Activated CD4-positive, alpha-beta T cell treated with anti-CD3 and anti-CD28 coated beads, Interleukin-2, amount 10 ng/mL, durations not matched to agents 7 days and 5 days (primary cell): Measurements from ENCODE around the gene BLCAP. TPM values are rescaled to one million over a fixed set of nuclear protein-coding genes. Genes with fewer than 3 reads are reported as not detected.
"Not testable (repeated sequence)": the region's sequence is repeated elsewhere in the genome, so short reads cannot be mapped to it uniquely, and the experiment has no call there.

Experiments used
- CTCF ChIA-PET: fragments of 350-600 bp; sonication (Branson Sonifier 250); formaldehyde crosslinking; loops from one replicate; lab custom pipeline; 2021; ENCODE audit warnings: antibody characterized with exemption; lab: Charles Lee
- POLR2A ChIA-PET: fragments of 350-600 bp; sonication (Branson Sonifier 250); formaldehyde crosslinking; loops from one replicate; lab custom pipeline; 2021; ENCODE audit warnings: antibody characterized with exemption; lab: Charles Lee
- DNase-seq: peaks from one replicate; pipeline ENCODE4 v3.0.0-alpha.2; 2020
- H3K27ac Mint-ChIP-seq: one replicate; pipeline ENCODE4 v1.8.0; 2021; ENCODE audit warnings: mild to moderate bottlenecking, moderate library complexity, mixed read lengths
- H3K27me3 Mint-ChIP-seq: one replicate; pipeline ENCODE4 v1.8.0; 2021; ENCODE audit warnings: mixed read lengths
- H3K36me3 Mint-ChIP-seq: one replicate; pipeline ENCODE4 v1.8.0; 2021; ENCODE audit warnings: low read depth, mixed read lengths
- H3K4me1 Mint-ChIP-seq: one replicate; pipeline ENCODE4 v1.8.0; 2021; ENCODE audit warnings: mixed read lengths
- H3K4me3 Mint-ChIP-seq: one replicate; pipeline ENCODE4 v1.8.0; 2021; ENCODE audit warnings: mild to moderate bottlenecking, moderate library complexity, mixed read lengths
- H3K9me3 Mint-ChIP-seq: one replicate; pipeline ENCODE4 v1.8.0; 2021; ENCODE audit warnings: mixed read lengths
- total RNA-seq, 2 experiments: library from RNA; stranded (reverse); gene quantifications; one replicate each; pipeline ENCODE4 v1.2.3, GENCODE V29; 2021

Gene BLCAP
- total RNA-seq, 2 experiments from 2014 or later, result 41.1 to 44.1 TPM

DNA sequence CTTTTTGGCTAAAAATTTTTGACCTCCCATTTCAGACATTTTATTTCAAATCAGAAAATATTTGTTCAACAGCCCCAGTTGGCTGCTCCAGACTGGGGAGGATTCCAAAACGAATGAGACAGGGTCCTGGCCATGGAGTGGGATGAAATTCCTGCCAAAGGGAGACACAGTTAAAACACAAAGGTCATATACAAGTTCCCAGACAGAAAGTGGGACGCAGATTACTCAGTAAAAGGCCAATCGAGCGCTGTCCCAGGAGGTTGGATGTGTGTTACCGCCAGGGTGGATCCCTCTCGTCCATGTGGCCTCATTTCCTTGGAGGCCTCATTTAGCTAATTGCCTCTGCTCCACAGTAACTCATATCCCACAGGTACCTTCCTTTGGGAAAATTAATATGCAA lies 48.4 kb downstream of the BLCAP start:
- no peak for DNase-seq
- H3K4me3 Mint-ChIP-seq, result no peak overlapping the region
- peaks cover 21% of the 10 kb centered on the region for H3K27me3 Mint-ChIP-seq
- H3K9me3 Mint-ChIP-seq, result no peaks in the 10 kb centered on the region
- ChIA-PET POLR2A (no interaction called here), CTCF (interaction anchor here (0.6 to 1.5 kb wide), 2 partner anchors 23 to 1341 kb away, joined by 3 to 4 read pairs; no protein-coding TSS in a partner anchor)
- no peaks in the 10 kb centered on the region for H3K4me1 Mint-ChIP-seq
- H3K36me3 Mint-ChIP-seq, result no peaks in the 10 kb centered on the region
- H3K27ac Mint-ChIP-seq, result no peak overlapping the region

- peaks cover 18% of the 10 kb centered on the region for H3K27me3 Mint-ChIP-seq
- CTCF ChIA-PET, result no interaction called here
- H3K27ac Mint-ChIP-seq, result no peak overlapping the region
- H3K9me3 Mint-ChIP-seq, result no peaks in the 10 kb centered on the region
- H3K4me1 Mint-ChIP-seq, result no peaks in the 10 kb centered on the region
- DNase-seq, result no peak
- POLR2A ChIA-PET, result no interaction called here
- H3K4me3 Mint-ChIP-seq, result no peak overlapping the region
- H3K36me3 Mint-ChIP-seq, result no peaks in the 10 kb centered on the region
Observed at GRCh38 chr20:37477041-37477440, 50.6 kb downstream of the BLCAP start.

GRCh38 chr20:37475252-37475651 lies 52.4 kb downstream of the BLCAP start:
- ChIA-PET POLR2A (no interaction called here), CTCF (no interaction called here)
- H3K27ac Mint-ChIP-seq, result no peak overlapping the region
- H3K4me3 Mint-ChIP-seq, result no peak overlapping the region
- H3K27me3 Mint-ChIP-seq, result peaks cover 11% of the 10 kb centered on the region
- no peaks in the 10 kb centered on the region for H3K4me1 Mint-ChIP-seq
- no peaks in the 10 kb centered on the region for H3K36me3 Mint-ChIP-seq
- H3K9me3 Mint-ChIP-seq, result no peaks in the 10 kb centered on the region
- DNase-seq, result no peak

- no peak for DNase-seq
- Mint-ChIP-seq H3K27me3 (peaks cover 11% of the 10 kb centered on the region), H3K27ac (no peak overlapping the region), H3K4me1 (no peaks in the 10 kb centered on the region), H3K36me3 (no peaks in the 10 kb centered on the region), H3K4me3 (no peak overlapping the region), H3K9me3 (no peaks in the 10 kb centered on the region)
- POLR2A ChIA-PET, result no interaction called here
- CTCF ChIA-PET, result no interaction called here
Observed at GRCh38 chr20:37474386-37474785, 53.3 kb downstream of the BLCAP start.

DNA sequence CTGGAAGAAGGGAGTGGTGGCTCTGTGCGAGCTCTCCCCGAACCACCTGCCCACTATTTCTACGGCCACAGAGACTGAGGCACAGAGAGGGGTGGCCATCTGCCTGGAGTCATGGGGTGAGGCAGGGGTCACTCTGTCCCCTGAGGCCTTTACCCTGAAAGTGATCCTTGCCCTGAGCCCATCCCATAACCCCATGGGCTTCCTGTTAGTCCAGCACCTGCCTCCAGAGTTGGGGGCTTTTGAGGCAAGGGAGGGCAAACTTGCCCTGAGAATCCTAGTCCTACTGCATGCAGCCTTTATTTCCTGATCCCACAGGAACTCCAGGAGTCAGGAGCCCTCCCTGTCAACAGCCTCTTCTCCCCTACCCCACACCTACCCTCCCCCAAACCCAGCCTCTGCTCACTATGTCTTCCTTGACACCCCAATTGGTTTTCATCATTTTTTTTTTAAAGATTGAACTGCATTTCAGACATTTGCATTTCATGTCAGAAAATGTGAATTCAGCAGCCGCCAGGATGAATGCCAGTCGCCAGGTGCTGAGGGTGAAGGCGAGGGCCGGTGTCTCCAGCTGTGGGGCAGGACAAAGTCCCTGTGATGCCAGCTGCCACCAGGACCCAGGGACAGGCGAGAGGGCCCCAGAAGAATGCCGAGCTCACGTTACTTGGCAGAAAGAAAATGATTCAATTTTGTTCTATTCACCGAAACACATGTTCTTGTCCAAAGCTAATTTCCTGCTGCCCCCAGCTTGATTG lies 54.3 kb downstream of the BLCAP start:
- ChIA-PET CTCF (no interaction called here), POLR2A (no interaction called here)
- no peak for DNase-seq
- Mint-ChIP-seq H3K9me3 (no peaks in the 10 kb centered on the region), H3K36me3 (no peaks in the 10 kb centered on the region), H3K27ac (no peak overlapping the region), H3K27me3 (peaks cover 11% of the 10 kb centered on the region), H3K4me3 (no peak overlapping the region), H3K4me1 (no peaks in the 10 kb centered on the region)

DNA sequence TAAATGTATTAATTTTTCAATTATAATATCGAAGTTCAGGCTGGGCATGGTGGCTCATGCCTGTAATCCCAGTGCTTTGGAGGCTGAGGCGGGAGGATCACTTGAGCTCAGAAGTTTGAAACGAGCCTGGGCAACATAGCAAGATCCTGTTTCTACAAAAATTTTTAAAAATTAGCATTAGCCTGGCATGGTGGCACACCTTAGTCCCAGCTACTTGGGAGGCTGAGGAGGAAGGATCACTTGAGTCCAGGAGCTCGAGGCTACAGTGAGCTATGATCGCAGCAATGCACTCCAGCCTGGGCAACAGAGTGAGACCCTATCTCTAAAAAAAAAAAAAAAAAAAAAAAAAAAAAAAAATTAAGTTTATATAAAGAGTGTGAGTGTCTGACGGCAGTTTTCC lies 55.2 kb downstream of the BLCAP start:
- H3K9me3 Mint-ChIP-seq, DNase-seq, H3K27ac Mint-ChIP-seq, POLR2A ChIA-PET, H3K4me3 Mint-ChIP-seq, H3K4me1 Mint-ChIP-seq, H3K27me3 Mint-ChIP-seq, H3K36me3 Mint-ChIP-seq: not testable (repeated sequence)
- CTCF ChIA-PET, result interaction anchor here (0.7 kb wide), 1 partner anchor 113 kb away, joined by 4 read pairs; no protein-coding TSS in a partner anchor

GRCh38 chr20:37471741-37472235 lies 55.9 kb downstream of the BLCAP start:
- DNase-seq, result no peak
- Mint-ChIP-seq H3K27me3 (peaks cover 8% of the 10 kb centered on the region), H3K4me1 (no peaks in the 10 kb centered on the region), H3K9me3 (no peaks in the 10 kb centered on the region), H3K4me3 (no peak overlapping the region), H3K36me3 (no peaks in the 10 kb centered on the region), H3K27ac (no peak overlapping the region)
- CTCF ChIA-PET, result no interaction called here
- POLR2A ChIA-PET, result no interaction called here

- DNase-seq, H3K27me3 Mint-ChIP-seq, H3K27ac Mint-ChIP-seq, H3K36me3 Mint-ChIP-seq, POLR2A ChIA-PET, H3K4me3 Mint-ChIP-seq, CTCF ChIA-PET, H3K9me3 Mint-ChIP-seq, H3K4me1 Mint-ChIP-seq: not testable (repeated sequence)
Observed at GRCh38 chr20:37470190-37470589, 57.5 kb downstream of the BLCAP start.

- Mint-ChIP-seq H3K27ac (no peak overlapping the region), H3K27me3 (peaks cover 2% of the 10 kb centered on the region), H3K36me3 (no peaks in the 10 kb centered on the region), H3K9me3 (no peaks in the 10 kb centered on the region), H3K4me3 (no peak overlapping the region), H3K4me1 (no peaks in the 10 kb centered on the region)
- ChIA-PET POLR2A (interaction anchor here (0.6 kb wide), 1 partner anchor 27 kb away, joined by 3 read pairs; no protein-coding TSS in a partner anchor), CTCF (no interaction called here)
- no peak for DNase-seq
Observed at GRCh38 chr20:37469531-37469930, 58.1 kb downstream of the BLCAP start.

- Mint-ChIP-seq H3K4me3 (no peak overlapping the region), H3K36me3 (no peaks in the 10 kb centered on the region), H3K27me3 (peaks cover 2% of the 10 kb centered on the region), H3K27ac (no peak overlapping the region), H3K9me3 (no peaks in the 10 kb centered on the region), H3K4me1 (no peaks in the 10 kb centered on the region)
- ChIA-PET CTCF (no interaction called here), POLR2A (no interaction called here)
- no peak for DNase-seq
Observed at GRCh38 chr20:37468886-37469285, 58.8 kb downstream of the BLCAP start.

Other genes starting within 250 kb of the BLCAP start
- 10 to 100 TPM; 10.9 to 11.0 TPM for gene MANBAL, start 238.2 kb downstream of the BLCAP start, total RNA-seq
- gene SRC, start 181.7 kb downstream of the BLCAP start, total RNA-seq, result 1 to 10 TPM; 2.1 to 2.6 TPM
- gene NNAT, start 6.6 kb downstream of the BLCAP start, total RNA-seq, result under 1 TPM in 1 of 2 experiments, not detected in 1; 0.17 TPM
- gene CTNNBL1, start 166.2 kb upstream of the BLCAP start, total RNA-seq, result 10 to 100 TPM; 75.1 to 81.8 TPM